ENCODE measurements around the gene SLC16A6. TPM values are rescaled to one million over a fixed set of nuclear protein-coding genes. Genes with fewer than 3 reads are reported as not detected.
"Not testable (repeated sequence)": the region's sequence is repeated elsewhere in the genome, so short reads cannot be mapped to it uniquely, and the experiment has no call there.

SLC16A6 gene
- polyA plus RNA-seq, 3 donors = 12.3 to 24.7 (median 14.0) TPM

DNA sequence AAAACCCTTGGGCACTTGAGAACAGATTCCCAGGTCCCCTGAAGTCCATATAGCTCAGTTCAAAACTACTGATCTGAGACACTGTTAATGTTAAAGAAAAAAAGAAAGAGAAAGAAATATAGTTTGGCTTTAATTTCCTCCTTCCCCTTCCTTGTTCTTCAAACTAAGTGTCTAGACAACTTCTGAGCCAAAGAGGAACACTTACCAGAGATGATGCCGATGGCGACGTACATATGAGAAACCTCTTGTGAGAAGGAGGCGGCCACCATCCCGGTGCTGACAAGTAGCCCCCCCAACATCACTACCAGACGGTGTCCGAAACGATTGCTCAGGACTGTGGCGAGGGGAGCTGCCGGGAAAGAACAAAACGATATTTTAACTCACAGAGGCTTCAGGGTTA lies 17.2 kb downstream of the SLC16A6 start:
- TF ChIP-seq CTCF (IDR thresholded peaks at IDR 0.05) = no peak
- Histone ChIP-seq H3K4me3 (replicated peaks in 1 of 3; ENCODE audit: low read depth in 2 of 3, low read length in 3 of 3) (no peak overlapping the region), H4K20me1 (ENCODE audit: insufficient read depth, low read length) (peaks cover 86% of the 10 kb centered on the region), H3K79me2 (ENCODE audit: insufficient read depth, low read length) (peaks cover 4% of the 10 kb centered on the region), H3K27me3 (ENCODE audit: control insufficient read depth in 2 of 2, insufficient read depth in 2 of 2, low read length in 2 of 2) (no peaks in the 10 kb centered on the region), H3K9ac (ENCODE audit: insufficient read depth, low read length, poor library complexity, severe bottlenecking) (no peak overlapping the region), H3K36me3 (replicated peaks in 1 of 2; ENCODE audit: control insufficient read depth in 1 of 2, insufficient read depth in 2 of 2, low read length in 2 of 2) (peaks cover 78 to 96% of the 10 kb centered on the region in 2 donors), H3K4me1 (ENCODE audit: control insufficient read depth in 1 of 2, insufficient read depth in 2 of 2, low read length in 2 of 2) (no peaks in the 10 kb centered on the region), H2AFZ (ENCODE audit: insufficient read depth, low read depth, low read length, poor library complexity, severe bottlenecking) (no peak overlapping the region), H3K4me2 (replicated peaks; ENCODE audit: extremely low read depth, low read length, poor library complexity, severe bottlenecking) (no peak overlapping the region), H3K27ac (ENCODE audit: low read depth in 1 of 2, low read length in 2 of 2) (peak overlapping the region in 1 of 2 donors; percentile 62), H3K9me3 (replicated peaks in 1 of 2; ENCODE audit: control insufficient read depth in 1 of 2, insufficient read depth in 1 of 2, low read length in 2 of 2) (no peaks in the 10 kb centered on the region)
- Mint-ChIP-seq H3K27ac (peak overlapping the region in 6 of 7 donors; percentile 24 to 78 (median 72)), H3K9me3 (peaks cover 3 to 6% (median 4%) of the 10 kb centered on the region in 7 donors), H3K36me3 (peaks cover 82 to 94% of the 10 kb centered on the region in 2 donors), H3K4me3 (no peak overlapping the region), H3K27me3 (ENCODE audit: low read depth in 3 of 3) (no peaks in the 10 kb centered on the region), H3K4me1 (peaks cover 5% of the 10 kb centered on the region)
- DNase-seq = peak in 1 of 3 donors; percentile 24
- 81% methylated on average over 7 of the region's 11 CpGs for WGBS (ENCODE audit: insufficient coverage)
- intact Hi-C loops (cut with micrococcal nuclease) = loop anchor here in 1 of 2 donors (10.0 kb wide), 1 partner anchor 121 kb away; no protein-coding TSS in a partner anchor

DNA sequence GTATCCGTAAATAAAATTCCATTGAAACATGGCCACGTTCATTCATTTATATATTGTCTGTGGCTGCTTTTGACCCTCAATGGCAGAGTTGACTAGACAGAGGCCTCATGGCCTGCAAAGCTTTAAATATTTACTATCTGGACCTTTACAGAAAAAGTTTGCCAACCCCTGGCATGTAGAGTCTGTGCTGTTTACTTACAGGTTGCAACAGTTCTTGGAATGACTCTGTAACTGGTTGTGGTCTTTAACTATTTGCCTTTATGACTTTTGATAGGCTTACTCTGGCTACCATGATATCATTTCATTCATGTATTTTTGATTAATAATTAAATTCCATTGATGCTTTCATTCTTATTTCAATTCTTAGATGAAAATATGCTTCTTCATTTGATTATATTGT lies 25.1 kb downstream of the SLC16A6 start:
- H2AFZ ChIP-seq (ENCODE audit: insufficient read depth, low read depth, low read length, poor library complexity, severe bottlenecking); H3K27ac ChIP-seq (ENCODE audit: low read depth in 1 of 2, low read length in 2 of 2); H3K27ac Mint-ChIP-seq; H3K4me3 ChIP-seq (replicated peaks in 1 of 3; ENCODE audit: low read depth in 2 of 3, low read length in 3 of 3); H3K4me2 ChIP-seq (replicated peaks; ENCODE audit: extremely low read depth, low read length, poor library complexity, severe bottlenecking); H3K27me3 Mint-ChIP-seq (ENCODE audit: low read depth in 3 of 3); intact Hi-C loops (cut with micrococcal nuclease); H3K9me3 Mint-ChIP-seq; H3K9me3 ChIP-seq (replicated peaks in 1 of 2; ENCODE audit: control insufficient read depth in 1 of 2, insufficient read depth in 1 of 2, low read length in 2 of 2); H3K27me3 ChIP-seq (ENCODE audit: control insufficient read depth in 2 of 2, insufficient read depth in 2 of 2, low read length in 2 of 2); DNase-seq; H3K79me2 ChIP-seq (ENCODE audit: insufficient read depth, low read length); H3K9ac ChIP-seq (ENCODE audit: insufficient read depth, low read length, poor library complexity, severe bottlenecking); H3K4me1 ChIP-seq (ENCODE audit: control insufficient read depth in 1 of 2, insufficient read depth in 2 of 2, low read length in 2 of 2); H3K4me3 Mint-ChIP-seq: not testable (repeated sequence)
- H3K36me3 ChIP-seq (replicated peaks in 1 of 2; ENCODE audit: control insufficient read depth in 1 of 2, insufficient read depth in 2 of 2, low read length in 2 of 2) = peaks cover 37 to 57% of the 10 kb centered on the region in 2 donors
- peaks cover 35% of the 10 kb centered on the region for H4K20me1 ChIP-seq (ENCODE audit: insufficient read depth, low read length)
- WGBS (ENCODE audit: insufficient coverage) = no CpG with 5 or more reads among the region's 2 CpGs
- H3K36me3 Mint-ChIP-seq = peaks cover 53 to 73% of the 10 kb centered on the region in 2 donors
- H3K4me1 Mint-ChIP-seq = peaks cover 11% of the 10 kb centered on the region
